Measurements from ENCODE around the gene KLRB1.
"Not testable (repeated sequence)": the region's sequence is repeated elsewhere in the genome, so short reads cannot be mapped to it uniquely, and the experiment has no call there.

The KLRB1 gene

DNA sequence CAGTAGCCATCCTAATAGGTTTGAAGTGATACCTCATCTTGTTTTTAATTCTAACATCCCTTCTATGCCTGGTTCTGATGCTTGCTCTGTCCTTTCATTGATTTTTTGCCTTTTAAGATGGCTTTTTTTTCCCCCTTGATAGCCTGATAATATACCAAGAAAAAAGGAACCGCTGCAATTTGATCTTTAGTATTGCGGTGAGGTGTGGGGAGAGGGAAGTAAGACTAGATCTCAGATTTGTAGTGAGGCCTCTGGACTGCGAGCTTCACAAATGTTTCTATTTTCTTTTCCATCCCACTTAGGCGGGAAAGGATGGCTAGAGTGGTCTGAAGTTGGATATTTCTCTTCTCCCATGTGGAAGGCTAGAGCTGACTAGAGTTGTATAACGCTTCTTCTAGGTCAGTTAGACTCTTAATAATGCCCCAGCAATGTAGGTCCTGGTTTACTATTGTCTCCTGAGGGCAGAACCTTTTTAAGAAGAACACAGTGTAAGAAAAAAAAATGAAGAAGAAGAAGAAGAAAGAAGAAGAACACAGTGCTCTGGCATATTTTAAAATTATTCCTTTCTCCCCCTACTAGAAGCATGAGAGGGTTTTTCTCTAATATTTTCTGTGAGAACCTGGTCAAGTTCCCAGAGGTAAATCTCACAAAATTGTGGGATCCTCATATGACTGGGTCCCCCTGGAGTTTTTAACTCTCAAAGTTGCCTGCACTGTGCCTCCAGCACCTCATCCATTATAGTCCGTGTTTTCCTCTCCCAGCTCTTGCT, 11.9 kb upstream of the KLRB1 start:
- no peak for DNase-seq (ENCODE audit: low spot score)

DNA sequence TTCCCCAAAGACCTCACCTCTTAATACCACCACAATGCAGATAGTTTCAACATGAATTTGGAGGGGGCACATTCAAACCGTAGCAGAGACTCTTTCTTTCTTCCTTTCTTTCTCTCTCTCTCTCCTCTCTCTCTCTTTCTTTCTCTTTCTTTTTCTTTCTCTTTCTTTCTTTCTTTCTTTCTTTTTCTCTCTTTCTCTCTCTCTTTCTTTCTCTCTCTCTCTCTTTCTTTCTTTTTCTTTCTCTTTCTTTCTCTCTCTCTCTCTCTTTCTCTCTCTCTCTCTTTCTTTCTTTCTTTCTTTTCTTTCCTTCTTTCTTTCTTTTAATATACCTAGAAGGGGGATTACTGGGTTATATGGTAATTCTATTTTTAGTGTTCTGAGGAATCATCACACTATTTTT, 11.2 kb upstream of the KLRB1 start:
- not testable (repeated sequence) for DNase-seq (ENCODE audit: low spot score)

DNA sequence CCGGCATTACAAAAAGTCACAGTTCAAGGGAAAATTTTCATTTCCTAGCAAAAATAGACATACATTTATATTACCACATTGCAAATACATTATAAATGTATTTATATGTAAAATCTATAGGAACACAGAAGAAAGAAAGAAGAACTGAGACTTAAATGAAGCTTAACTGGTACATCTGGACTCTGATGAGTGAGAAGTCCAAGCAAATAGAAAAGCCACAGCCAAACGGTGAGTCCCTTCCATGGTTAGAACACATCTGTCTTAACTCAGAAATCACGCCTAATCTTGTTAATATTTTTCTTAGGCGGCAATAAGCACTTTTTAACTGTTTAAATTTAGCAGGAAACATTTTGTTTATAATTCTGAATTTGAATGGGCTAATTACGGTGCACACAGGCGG, 9.4 kb upstream of the KLRB1 start:
- no peak for DNase-seq (ENCODE audit: low spot score)

DNA sequence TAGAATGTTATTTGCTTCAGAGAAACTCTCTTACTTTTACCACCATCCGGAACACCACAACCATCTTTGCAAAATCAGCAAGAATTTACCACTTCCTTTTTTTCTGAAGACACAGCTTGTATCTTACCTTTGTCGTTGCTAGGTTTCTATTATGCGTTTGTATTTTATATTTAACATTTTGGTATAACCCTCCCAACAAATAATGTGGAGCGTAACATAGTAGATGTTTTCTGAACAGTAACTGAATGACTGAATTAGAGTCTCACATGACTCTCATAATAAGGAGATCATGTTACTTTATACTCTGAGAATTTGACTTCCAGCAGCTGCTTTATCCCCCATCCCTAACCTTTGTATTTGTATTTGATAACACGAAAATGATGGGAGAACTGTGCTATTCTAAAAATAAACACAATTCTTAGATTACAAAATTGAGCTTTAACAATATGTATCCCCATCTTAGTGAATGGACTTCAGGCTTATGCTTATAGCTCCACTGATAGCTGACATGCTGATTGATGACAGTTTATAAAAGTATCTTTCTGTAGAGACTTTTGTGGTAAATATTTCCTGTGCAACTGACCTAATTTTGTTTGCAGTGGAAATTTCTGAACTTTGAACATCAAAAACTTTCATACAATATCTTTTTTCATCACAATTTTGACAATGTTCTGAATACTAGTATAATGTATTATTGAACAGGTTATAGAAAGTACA, 7.9 kb upstream of the KLRB1 start:
- DNase-seq (ENCODE audit: low spot score): no peak

DNA sequence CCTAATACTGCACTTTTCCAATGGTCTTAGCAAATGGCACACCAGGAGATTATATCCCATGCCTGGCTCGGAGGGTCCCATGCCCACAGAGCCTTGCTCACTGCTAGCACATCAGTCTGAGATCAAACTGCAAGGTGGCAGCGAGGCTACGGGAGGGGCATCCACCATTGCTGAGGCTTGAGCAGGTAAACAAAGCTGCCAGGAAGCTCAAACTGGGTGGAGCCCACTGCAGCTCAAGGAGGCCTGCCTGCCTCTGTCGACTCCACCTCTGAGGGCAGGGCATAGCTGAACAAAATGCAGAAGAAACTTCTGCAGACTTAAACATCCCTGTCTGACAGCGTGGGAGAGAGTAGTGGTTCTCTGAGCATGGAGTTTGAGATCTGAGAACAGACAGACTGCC, 2.9 kb upstream of the KLRB1 start:
- DNase-seq (ENCODE audit: low spot score): not testable (repeated sequence)

DNA sequence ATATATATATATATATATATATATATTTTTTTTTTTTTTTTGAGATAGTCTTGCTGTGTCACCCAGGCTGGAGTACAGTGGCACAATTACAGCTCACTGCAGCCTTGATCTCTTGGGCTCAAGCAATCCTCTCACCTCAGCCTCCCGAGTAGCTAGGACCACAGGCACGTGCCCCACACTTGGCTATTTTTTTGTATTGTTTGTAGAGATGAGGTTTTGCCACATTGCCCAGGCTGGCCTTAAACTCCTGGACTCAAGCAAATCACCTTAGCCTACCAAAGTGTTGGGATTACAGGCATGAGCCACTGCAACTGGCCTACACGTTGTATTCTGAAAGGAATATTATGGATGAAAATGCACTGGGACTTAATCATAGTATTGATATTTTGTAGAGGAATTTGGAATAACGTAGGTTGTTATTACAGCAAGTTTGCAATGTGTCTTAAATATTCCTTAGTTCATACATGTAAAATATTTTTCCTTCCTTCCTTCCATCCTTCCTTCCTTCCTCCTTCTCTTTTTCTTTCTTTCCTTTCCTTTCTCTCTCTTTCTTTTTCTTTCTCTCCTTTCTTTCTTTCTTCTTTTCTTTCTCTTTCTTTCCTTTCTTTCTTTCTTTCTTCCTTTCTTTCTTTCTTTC, 862 bp downstream of the KLRB1 start:
- no peak for DNase-seq (ENCODE audit: low spot score)

DNA sequence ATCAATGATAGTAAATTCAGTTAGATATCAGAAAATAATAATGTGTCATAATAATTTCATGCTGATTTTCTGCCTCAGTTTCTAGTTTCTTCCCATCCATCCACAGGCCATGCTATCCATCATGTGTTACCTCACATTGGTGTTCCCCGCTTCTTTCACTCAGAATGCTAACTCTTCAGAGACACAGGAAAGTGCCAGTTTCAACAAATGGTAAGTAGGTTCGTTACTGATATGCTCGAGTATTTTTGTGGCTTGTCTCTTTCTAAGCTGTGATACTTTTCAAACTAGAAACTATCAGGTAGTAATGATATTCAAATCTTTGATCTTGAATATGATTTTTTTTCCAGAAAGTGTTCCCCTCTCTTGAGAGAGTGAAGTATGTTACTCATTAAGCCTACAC, 1.5 kb downstream of the KLRB1 start:
- DNase-seq (ENCODE audit: low spot score): no peak

DNA sequence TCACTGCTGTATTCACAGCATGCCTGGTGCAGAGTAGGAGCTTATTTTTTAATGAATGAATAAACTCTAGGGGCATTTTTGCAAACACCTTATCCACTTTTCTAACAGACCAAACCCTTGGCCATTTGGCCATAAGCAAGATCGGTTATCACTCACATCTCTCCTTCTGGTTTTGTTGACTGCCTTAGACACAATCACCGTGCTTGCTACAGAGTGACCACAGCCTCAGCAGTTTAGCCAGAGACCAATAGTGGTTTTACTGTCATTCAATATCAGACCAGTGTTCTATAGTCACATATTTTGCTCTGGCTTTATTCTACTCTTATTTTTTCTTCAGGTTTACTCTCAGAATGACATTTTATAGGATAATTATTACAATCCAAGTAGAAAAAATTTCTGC, 2.2 kb downstream of the KLRB1 start:
- DNase-seq (ENCODE audit: low spot score): no peak

DNA sequence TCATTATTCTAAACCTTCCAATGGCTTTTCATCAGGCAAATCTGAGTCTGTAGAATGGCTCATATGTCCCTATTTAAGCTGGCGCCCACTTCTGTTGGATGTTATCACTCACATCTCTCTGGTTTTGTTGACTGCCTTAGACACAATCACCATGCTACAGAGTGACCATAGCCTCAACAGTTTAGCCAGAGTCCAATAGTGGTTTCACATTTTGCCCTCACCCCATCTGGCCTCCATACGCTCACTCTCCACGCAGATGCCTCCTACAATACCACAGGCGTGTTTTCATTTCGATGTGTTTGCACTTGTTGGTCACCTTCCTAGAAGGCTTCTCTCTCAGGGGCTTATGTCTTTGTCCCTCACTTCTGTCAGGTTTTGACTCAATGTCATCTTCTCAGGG, 3.4 kb downstream of the KLRB1 start:
- DNase-seq (ENCODE audit: low spot score): no peak

DNA sequence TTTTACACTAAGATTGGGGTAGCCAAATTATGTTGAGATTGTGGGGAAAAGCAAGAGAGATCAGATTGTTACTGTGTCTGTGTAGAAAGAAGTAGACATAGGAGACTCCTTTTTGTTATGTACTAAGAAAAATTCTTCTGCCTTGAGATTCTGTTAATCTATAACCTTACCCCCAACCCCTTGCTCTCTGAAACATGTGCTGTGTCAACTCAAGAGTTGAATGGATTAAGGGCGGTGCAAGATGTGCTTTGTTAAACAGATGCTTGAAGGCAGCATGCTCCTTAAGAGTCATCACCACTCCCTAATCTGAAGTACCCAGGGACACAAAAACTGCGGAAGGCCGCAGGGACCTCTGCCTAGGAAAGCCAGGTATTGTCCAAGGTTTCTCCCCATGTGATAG, 7.3 kb downstream of the KLRB1 start:
- not testable (repeated sequence) for DNase-seq (ENCODE audit: low spot score)

DNA sequence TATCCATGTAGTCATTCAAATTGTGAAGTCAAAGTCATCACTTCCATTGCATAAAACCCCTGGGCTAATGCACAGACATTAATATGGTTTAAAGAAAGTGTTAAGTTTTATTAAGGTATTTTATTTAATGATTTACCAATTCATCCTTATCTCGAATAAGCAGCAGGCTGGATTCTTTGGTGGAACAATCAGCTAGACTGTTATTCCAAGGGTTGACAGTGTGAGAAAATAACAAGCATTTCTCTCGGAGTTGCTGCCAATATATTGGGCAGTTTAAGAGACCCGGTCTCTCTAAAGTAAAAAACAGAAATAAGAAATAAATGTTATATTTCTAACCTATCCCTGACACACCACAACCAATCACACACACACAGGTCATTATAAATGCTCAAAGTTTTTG, 9.4 kb downstream of the KLRB1 start:
- no peak for DNase-seq (ENCODE audit: low spot score)

DNA sequence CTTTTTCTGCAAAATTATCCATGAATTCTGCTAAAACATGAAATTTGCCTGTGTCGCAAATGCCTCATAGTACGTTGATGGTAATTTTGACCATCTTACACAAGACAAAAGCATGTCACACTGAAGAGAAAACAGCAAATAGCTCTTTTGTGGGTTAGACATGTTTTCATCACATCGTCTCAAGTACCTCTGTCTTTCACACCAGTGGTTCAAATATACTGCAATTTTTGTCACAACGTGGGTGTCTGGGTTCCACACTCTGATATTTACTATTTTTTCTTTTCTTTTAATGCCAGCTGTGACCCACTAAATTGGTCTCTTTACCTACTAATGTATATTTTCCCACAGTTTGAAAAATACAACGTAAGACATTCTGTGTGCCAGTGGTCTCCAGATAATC, 10.4 kb downstream of the KLRB1 start:
- no peak for DNase-seq (ENCODE audit: low spot score)

DNA sequence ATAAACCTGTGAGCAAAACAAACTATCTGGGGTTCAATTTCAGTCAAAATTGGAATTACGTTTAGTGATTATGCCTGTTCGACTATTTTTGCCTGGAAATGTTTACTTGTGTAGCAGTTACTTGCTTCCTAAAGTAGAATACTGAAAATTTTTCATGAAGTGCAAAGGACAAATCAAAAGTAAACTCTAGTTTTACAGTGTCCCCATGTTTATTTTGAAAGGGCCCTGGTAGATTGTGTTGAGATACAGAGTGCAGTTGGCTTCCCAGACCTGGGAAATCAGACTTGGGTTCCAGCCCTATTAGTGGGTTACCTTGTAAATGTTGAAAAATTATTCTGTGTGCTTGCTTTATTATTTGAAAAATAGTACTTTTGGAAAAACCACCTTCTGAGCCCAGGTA, 17.3 kb downstream of the KLRB1 start:
- DNase-seq (ENCODE audit: low spot score): no peak

DNA sequence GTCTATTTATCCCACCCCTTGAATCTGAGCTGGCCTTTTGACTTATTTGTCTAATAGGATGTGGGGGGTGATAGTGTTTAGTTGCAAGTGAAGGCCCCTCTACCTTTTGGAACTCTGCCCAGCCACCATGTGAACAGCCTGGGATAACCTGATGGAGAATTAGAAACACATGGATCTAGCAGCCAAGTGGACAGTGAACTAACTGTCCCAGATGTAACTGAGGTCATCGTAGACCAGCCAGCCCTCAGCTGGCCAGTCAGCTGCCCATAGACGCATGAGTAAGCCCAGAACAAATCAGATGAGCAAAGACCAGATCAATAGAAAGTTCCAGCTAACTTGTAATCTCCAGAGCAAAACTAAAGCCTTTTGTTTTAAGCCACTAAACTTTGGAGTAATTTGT, 19.0 kb downstream of the KLRB1 start:
- DNase-seq (ENCODE audit: low spot score): no peak

DNA sequence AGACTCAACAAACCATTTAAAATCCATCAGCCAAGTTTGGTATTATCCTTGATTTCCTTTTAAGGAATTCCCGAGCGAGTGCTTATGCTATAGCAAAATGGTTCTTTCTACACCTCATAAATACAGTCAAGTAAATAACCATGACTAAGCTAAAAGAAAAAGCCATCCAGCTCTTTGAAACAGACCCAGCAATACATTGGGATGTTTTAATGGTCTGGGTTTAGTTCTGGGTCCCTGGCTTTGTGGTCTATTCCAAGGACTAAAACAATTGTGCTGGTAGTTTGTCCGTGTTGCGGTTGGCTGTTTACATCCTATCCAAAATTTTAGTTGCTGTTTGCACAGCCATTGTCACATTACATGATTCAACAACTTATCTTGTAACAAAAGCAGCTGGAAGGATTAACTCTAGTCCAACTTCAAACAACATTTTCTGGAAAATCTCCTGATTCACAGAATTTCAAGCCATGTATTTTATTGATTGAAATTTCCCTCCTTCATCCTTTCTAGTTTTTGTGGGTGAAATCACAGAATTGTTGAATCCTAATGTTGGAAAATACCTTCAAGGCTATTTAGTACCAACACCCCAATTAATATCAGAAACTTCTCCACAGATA, 19.6 kb downstream of the KLRB1 start:
- DNase-seq (ENCODE audit: low spot score): no peak

DNA sequence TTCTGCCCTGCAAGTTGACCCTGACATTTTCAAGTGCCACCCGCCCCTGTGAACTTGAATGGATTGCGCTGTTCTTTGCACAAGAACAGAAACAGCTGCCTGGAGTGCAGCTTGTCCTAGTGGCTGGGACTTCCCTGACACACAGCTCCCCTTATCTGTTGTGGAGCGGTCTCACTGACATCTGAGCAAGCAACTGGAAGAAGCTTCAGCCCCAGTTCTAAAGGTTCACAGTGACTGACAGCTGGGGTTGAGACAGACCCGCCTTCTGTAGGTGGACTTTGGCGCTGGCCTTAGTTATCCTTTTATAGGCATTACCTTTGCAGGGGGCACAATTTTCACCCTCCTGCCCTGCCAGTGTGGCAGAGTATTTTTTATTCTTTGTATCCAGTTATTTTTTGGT, 30.0 kb downstream of the KLRB1 start:
- DNase-seq (ENCODE audit: low spot score): not testable (repeated sequence)

DNA sequence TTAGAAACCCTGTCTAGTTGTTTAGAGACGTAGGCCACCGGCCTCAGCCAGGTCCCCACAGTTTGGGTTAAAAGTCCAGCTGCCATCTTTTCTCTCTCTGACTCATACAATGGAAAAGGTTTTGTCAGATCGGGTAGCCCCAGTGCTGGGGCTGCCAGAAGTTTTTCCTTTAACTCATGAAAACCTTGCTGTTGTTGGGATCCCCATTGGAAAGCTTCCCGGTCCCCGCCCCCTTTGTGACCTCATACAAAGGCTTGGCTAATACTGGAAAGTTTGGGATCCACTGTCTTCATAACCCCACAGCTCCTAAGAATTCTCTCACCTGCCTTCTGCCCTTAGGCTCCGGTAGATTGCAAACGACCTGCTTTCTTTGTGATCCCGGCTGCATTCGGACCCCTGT, 40.6 kb downstream of the KLRB1 start:
- DNase-seq (ENCODE audit: low spot score): not testable (repeated sequence)

DNA sequence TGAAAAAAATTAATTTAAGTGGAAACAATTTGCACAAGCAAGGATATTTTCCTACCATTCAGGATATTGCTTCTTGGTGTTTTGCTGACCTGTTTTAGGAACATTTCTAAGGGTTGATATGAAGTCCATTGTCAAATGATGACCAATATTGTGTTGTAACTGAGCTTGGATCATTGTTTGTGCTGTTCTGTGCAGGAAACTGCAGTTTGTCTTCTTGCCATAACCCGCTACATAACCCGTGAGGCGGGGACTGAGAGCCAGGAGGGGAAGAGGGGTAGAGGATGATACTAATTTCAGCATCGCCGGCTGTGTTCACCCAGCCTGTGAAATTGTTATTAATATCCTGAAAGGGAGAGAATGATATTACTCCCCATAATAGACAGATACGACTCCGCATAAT, 41.6 kb downstream of the KLRB1 start:
- DNase-seq (ENCODE audit: low spot score): not testable (repeated sequence)

DNA sequence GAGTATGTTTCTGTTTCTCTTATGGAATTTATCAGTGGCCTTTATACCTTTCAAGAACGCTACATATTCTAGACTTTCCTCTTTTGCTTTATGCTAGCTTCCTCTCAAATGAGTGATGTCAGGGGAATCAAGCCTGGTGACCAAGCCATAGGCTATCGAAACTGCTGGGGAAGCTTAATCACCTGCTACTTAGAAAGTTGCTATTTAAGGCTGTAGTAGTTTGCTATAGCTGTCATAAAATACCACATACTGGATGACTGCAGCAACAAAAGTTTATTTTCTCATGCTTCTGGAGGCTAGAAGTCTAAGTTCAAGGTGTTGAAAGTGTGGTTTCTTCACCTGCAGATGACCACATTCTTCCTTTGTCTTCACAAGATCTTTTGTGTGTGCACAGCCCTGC, 43.3 kb downstream of the KLRB1 start:
- DNase-seq (ENCODE audit: low spot score): not testable (repeated sequence)

DNA sequence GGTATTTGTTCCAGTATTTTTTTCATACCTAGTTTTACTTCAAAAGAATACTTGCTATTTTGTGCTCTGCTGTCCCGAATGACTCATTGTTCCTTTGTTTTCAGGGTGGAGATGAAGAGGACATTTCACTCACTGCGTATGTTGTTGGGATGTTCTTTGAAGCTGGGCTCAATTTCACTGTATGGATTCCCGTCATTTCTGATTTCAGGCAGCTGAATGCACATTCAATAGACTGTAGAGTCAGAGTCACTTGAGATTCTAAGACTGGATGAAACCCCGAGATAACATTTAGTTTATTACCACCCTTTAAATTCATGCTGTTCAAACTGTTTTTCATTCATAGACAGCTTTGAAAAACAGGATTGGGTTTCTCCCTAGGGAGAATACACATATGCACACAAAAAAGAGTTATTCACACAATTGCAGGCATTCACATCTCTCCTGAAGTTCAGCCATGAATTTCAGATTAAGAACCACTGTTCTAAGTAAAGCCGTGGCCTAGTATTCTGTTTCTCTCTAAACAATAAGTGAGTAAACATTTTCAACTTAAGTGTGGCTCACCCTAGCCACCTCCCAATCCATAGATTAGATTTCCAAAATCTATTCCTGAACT, 44.8 kb downstream of the KLRB1 start:
- not testable (repeated sequence) for DNase-seq (ENCODE audit: low spot score)

DNA sequence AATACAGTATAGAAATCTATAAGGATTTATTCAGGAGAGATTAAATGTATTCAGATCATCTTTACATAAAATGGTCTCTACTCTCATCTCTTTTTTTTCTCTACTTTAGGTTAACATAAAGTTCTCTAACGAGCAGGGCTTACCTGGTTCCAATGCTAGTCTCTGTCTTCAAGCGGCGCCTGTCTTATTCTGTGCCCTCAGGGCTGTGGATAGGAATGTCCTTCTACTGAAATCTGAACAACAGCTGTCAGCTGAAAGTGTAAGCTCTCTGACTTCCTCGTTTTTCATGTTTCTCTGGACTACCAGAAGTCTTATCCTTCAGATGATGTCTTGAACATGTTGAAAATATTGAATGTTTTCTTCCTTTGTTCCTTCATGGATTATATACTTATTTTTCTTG, 62.2 kb downstream of the KLRB1 start:
- DNase-seq (ENCODE audit: low spot score): not testable (repeated sequence)
